Esophagus muscularis mucosa (tissue), 4 donors: ENCODE data around the gene KCNA3.

Experiments used
- CTCF ChIP-seq, 3 experiments: fragments of 200-600 bp in 2 of 3; fragments of 450-650 bp in 1 of 3; sonication (generic) in 2 of 3; IDR thresholded peaks; one replicate each; pipeline ENCODE4 v1.5.1; 2017 to 2019; ENCODE audit warnings: antibody characterized with exemption in 3 of 3, mild to moderate bottlenecking in 2 of 3, moderate library complexity in 1 of 3
- EP300 ChIP-seq: sonication (generic); formaldehyde crosslinking; IDR thresholded peaks from one replicate; pipeline ENCODE4 v1.6.1; 2017; ENCODE audit warnings: antibody characterized with exemption
- POLR2A ChIP-seq: fragments of 450-650 bp; IDR thresholded peaks from one replicate; pipeline ENCODE4 v1.6.1; 2017; ENCODE audit warnings: antibody characterized with exemption, moderate library complexity, mild to moderate bottlenecking, low read depth
- POLR2AphosphoS5 ChIP-seq, 2 donors: sonication (generic); formaldehyde crosslinking; IDR thresholded peaks; one replicate each; pipeline ENCODE4 v1.6.1; 2017; ENCODE audit warnings: antibody characterized with exemption in 2 of 2

DNA sequence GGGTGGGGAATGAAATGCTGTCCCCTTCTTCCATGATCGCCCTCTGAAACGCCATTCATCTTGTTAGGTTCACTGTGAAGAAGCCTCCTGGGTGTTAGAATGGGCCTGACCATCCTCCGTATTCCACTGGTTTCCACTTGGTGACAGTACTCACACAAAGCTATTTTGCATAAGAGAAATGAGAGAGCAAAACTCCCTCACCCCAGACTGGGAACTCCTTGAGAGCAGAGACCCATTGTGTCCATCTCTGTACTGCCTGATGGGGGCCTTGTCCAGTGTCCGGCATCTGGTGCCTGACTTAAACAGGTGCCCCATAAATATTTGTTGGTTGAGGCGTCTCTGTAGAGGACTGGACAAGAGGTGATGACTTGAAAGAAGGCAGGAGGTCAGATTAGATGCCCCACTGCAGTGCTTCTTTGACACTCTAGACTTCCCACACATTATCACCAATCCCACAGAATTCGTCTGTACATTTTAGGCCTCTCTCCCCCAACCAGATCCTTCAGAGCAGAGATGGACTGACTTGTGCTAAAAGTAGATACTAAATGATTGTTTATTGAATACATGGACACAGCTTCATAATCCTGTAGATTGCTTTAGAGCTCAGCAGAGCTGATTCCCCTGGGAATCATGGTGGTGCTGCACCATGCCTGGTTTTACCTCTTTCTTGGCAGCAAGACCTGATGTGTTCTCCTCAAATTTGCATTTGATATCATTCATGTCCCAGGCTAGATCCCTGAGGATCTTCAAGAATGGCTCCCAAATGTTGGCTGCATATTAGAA lies 46.2 kb downstream of the KCNA3 start:
- TF ChIP-seq CTCF (IDR thresholded peaks at IDR 0.05) (no peak), POLR2AphosphoS5 (IDR thresholded peaks at IDR 0.05) (no peak), EP300 (no peak), POLR2A (no peak)
